SKM-1 treated with dmso at 0.1 percent for 144 hours (cell line): ENCODE results near the gene APEX1.
A peak's percentile ranks its signal among the peaks of the same experiment; 100 is the strongest.
"Not testable (repeated sequence)": the region's sequence is repeated elsewhere in the genome, so short reads cannot be mapped to it uniquely, and the experiment has no call there.

ENCODE experiments used
- DNase-seq: peaks from one replicate; lab custom pipeline; 2025; ENCODE audit not compliant: unreplicated experiment; lab: John Stamatoyannopoulos, UW

The APEX1 gene

GRCh38 chr14:20472536-20473169 is 17.6 kb downstream of the APEX1 start:
- no peak for DNase-seq

GRCh38 chr14:20476776-20477175 is 21.8 kb downstream of the APEX1 start:
- no peak for DNase-seq

DNA sequence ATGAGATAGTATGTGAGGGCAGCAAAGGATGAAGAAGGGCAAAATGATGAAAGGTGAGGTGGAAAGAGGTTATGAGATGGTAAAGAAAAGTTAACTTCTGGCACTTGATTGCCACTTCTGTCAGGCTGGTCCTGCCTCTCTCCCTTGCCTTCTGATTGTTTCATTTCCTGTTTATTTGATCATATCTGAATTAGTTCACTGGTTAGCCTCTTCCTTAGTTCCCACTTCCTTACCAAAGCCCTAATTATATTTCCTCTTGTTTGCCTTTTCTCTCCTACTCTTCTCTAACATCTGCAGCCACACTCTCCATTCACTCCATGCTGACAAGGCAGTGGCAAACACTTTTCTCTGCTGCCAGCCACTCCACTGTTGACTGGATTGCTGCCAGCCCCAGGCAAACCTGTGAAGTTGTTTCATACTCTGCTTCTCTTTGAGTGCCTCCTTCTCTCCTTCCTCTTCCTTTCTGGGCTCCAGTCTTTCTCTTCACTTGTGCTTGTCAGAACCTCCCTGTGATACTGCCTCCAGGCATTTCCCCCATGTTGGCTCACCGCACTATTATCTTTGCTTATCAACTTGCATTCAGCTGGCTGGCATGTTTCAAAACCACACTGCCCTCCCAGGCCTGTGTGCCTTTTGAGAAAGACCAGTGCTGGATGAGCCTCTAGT is 22.3 kb downstream of the APEX1 start:
- DNase-seq = no peak

GRCh38 chr14:20478894-20479293 is 23.9 kb downstream of the APEX1 start:
- no peak for DNase-seq

DNA sequence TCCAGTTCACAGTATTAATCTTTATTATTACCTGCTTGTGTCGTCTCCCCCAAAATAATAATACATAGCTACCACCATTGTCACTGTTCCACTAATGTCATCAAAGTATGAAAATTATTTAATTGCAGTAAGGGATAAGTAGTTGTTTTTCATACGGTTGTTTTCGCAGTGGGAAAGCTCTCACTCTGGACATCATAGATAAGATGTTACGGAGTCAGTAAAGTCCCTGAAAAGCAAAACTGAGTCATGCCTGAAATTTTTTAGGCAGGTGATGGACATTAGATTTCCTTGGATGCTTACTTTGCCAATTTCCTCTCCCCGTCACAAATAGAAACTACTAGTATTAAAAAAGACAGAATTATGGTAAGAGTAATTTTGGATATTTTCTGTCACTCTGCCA is 27.4 kb downstream of the APEX1 start:
- no peak for DNase-seq

GRCh38 chr14:20485900-20486299 is 30.9 kb downstream of the APEX1 start:
- no peak for DNase-seq

- peak; percentile 43 for DNase-seq
Measured at GRCh38 chr14:20486684-20487395, 31.8 kb downstream of the APEX1 start.

- no peak for DNase-seq
Measured at GRCh38 chr14:20487396-20487725, 32.3 kb downstream of the APEX1 start.

DNA sequence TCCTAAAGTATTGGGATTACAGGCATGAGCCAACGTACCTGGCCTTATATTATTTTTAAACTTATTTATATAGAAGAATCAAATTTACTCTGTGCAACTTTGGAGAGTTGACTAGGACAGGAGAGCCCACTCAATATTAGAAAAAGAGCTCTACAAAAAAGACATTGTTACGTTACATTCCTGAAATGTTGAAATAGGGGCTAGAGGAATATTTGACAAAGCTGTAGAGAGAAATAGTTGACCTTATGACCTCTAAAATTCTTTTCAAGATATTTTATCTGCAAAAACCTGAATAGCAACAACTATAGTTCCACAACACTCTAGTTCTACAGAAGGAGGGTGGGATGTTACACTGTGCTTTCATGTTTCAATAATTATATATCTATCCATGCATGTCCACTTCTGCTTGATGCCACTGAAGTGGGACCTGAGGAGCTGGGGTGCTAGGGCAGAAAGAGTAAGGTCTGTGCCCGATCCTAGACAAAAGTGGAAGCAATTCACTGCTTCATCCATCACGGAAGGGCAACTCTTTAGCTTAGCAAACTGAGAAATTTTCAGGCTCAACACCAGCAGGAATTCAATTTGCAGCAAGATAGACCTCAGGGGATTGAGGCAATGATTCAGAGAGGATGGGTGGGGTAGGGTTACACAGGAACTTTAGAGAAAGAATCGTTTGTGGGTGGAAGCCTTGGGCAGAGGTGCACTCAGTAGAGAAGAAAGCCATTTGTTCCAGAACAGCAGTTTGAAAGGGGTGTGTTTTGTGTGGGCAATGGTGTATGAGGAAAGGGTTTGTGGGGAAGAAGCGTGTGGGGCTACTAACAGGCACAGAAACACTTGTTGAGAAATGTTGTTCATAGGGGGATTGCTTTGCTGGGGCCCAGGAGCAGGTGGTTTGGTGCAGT is 34.3 kb downstream of the APEX1 start:
- peak; percentile 39 for DNase-seq

DNA sequence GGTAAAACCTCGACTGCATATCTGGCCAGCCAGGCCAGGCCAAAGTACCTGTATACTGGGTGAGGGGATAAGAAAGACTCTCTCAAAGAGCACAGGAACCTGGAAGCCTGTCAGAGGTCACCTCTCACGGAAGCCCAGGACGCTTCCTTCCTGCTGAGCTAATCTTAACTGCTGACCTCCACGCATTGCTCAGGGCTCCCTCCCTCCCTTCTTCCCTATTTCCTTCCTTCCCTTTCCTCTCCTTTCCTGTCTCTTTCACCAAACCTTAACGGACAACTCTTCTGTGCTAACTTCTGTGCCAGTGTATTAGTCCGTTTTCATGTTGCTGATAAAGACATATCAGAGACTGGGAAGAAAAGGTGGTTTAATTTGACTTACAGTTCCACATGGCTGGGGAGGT is 35.5 kb downstream of the APEX1 start:
- DNase-seq = no peak

GRCh38 chr14:20492486-20492885 is 37.5 kb downstream of the APEX1 start:
- no peak for DNase-seq

DNA sequence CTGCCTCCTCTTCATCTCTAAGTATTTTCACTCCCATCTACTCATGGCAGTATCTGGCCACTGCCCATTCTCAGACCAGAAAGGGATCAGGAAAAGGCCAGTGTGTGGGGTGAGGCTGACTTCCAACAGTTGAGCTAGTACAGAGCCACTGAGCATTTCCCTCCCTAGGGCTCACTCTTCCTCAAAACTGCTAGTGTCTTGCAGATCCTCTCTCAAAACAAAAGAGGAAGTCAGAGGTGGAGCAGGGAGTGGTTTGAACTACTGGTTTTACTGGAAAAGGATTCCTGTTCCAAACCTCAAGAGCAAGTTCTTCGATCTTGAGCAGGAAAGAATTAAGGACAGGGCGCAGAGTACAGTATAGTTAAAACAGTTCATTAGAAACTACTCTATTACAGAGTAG is 38.6 kb downstream of the APEX1 start:
- peak; percentile 57 for DNase-seq

DNA sequence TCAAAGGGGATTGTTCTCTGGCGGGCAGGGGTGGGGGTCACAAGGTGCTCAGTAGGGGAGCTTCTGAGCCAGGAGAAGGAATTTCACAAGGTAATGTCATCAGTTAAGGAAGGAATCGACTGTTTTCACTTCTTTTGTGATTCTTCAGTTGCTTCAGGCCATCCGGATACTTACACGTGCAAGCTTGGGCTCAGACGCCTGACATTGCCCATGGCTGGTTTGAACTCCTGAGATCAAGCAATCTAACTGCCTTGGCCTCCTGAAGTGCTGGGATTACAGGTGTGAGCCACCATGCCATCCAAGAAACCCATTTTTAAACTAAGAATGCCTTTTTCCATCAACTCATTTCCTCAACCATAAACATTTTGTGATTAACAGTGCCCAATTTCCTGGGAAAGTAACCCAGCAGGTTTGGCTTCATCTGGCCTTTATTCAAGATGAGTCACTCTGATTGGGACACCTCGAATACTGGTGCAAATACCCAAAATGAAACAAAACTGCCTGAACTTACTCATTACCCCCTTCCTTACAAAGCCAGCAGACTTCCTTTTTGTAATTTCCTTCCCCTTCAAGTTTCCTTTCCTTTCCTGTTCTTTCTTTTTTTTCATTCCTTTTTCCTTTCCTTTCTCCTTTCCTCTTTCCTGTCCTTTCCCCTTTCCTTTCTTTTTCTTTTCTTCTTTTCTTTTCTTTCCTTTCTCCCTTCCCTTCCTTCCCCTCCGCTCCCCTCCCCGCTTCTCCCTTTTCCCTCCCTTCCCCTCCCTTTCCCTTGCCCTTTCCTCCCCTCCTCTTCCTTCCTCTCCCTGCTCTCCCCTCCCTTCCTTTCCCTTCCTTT is 40.1 kb downstream of the APEX1 start:
- DNase-seq = no peak

DNA sequence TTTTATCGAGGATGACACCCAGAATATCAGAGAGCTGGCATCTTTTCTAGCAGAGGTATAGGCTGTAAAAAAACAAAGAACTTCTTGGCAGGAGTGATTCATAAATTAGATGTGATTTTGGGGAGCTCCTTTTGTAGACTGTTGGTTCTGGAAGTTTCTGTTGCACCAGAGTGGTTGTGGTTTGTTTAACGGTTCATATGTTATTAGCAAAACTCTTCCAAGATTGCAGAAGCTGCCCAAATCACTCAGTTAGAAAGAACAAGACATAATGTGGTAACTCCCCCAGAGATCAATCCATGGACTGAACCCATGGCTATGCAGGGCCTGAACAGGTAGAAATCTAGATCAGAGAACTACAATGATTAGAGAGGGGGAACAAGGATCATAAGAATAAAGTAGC is 43.6 kb downstream of the APEX1 start:
- DNase-seq = peak; percentile 23

- no peak for DNase-seq
Measured at GRCh38 chr14:20499108-20499507, 44.1 kb downstream of the APEX1 start.

- DNase-seq = no peak
Measured at GRCh38 chr14:20499881-20500280, 44.9 kb downstream of the APEX1 start.

GRCh38 chr14:20501346-20501745 is 46.3 kb downstream of the APEX1 start:
- no peak for DNase-seq

DNA sequence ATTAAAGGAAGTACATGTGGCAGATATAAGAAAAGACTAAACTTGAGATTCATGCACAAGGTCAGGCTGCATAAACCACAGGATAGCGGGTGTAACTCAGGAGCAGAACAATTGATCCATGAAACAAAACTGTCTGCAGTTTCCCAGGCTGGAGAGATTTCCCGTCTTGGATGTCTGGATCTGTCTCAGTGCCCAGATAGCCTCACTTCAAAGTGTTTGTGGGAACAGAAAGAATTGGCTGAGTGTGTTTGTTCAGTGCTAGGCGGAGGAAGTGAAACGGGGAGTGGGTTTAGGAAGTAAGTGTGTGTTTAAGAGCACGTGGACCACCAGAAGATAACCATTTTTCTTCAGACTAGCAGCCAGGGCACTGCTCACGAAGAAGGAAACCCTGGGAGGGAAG is 48.9 kb downstream of the APEX1 start:
- DNase-seq = no peak

DNA sequence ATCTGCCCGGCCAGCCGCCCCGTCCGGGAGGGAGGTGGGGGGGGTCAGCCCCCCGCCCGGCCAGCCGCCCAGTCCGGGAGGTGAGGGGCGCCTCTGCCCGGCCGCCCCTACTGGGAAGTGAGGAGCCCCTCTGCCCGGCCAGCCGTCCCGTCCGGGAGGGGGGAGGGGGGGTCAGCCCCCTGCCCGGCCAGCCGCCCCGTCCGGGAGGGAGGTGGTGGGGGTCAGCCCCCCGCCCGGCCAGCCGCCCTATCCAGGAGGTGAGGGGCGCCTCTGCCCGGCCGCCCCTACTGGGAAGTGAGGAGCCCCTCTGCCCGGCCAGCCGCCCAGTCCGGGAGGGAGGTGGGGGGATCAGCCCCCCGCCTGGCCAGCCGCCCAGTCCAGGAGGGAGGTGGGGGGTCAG is 51.2 kb downstream of the APEX1 start:
- not testable (repeated sequence) for DNase-seq

GRCh38 chr14:20506752-20507151 is 51.7 kb downstream of the APEX1 start:
- not testable (repeated sequence) for DNase-seq
